HG02981 (cell line): ENCODE measurements around the gene RAG1.

Source experiments
- ATAC-seq: cut with Tn5 transposase; IDR thresholded peaks from one replicate; pipeline ENCODE4 v1.9.1; 2021; ENCODE audit warnings: mild to moderate bottlenecking, moderate library complexity; ENCODE audit not compliant: unreplicated experiment

RAG1 gene

GRCh38 chr11:36627006-36627405 is 59.2 kb downstream of the RAG1 start:
- no peak for ATAC-seq

- no peak for ATAC-seq
Measured at GRCh38 chr11:36627471-36627870, 59.7 kb downstream of the RAG1 start.

DNA sequence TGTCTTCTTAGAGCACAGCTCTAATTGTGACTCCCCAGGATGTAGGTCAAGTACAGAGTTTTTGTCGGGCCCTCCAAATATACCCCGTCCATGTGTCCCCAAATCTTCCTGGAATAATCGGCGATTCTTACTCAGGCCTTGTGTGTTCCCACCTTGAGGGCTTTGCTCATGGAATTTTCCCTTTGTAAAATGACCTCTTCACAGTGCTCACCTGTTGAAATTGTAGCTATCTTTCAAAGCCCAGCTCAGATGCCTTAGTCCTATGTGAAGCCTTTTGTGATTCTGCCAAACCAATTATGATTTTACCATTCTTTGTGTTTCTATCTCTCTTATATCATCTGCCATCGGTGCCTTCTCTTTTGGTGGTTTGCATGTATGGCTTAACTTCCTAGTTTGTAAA is 60.3 kb downstream of the RAG1 start:
- no peak for ATAC-seq

GRCh38 chr11:36628765-36629244 is 61.0 kb downstream of the RAG1 start:
- no peak for ATAC-seq
